Sigmoid colon (tissue), 4 donors: ENCODE data around the gene MET.

Source experiments
- CTCF ChIP-seq, 4 experiments: fragments of 450-650 bp in 3 of 4; fragments of 200-600 bp in 1 of 4; IDR thresholded peaks; one replicate each; pipeline ENCODE4 v1.5.1; 2016 to 2019; ENCODE audit warnings: antibody characterized with exemption in 4 of 4, mild to moderate bottlenecking in 3 of 4, moderate library complexity in 2 of 4
- EP300 ChIP-seq, 4 donors: sonication (generic); formaldehyde crosslinking; IDR thresholded peaks; one replicate each; pipeline ENCODE4 v1.6.1; 2017; ENCODE audit warnings: antibody characterized with exemption in 4 of 4
- POLR2A ChIP-seq, 2 donors: fragments of 450-650 bp; IDR thresholded peaks; one replicate each; pipeline ENCODE4 v1.6.1; 2016; ENCODE audit warnings: antibody characterized with exemption in 2 of 2, mild to moderate bottlenecking in 2 of 2, moderate library complexity in 2 of 2

DNA sequence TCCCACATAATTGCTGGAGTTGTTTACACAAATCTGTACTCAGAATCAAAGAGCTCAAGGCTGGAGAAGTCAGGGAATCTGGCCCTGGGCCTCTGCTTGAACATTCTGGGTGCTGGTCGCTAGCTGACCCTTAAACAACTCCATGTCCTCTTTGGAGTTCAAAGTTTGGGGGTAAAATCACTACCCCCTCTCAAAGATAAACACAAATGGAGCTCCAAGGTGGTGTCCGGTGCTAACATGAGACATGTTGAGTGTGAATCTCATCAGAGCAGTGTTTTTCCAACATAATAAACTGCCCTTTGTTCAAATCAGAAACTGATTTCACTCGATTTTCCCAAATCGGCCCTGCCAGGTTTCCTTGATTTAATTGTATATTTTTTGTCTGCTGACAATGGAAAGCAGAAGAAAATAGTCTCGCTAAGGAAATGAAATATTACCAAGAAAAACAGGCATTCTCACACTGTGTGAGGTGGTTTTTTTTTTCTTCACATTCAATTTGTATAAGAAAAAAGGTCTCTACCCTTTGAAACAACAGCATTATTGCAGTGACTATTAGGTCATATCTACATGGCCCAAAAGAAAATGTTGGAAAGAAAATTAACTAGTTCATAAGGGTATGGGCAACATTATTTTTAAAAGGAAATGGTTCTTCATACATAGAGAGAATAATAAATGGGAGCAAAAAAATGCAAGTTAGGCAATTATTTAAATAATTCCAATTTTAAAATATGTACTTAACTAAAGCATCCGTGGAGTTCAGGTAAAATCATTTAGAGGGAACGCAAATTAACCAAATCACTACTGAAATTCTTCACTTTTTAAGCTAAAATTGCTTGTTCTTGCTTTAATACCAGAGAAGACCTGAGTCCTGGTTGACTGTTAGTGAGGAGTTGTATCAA is 134.3 kb downstream of the MET start:
- TF ChIP-seq EP300 (IDR thresholded peaks at IDR 0.05) = no peak
- no peak for TF ChIP-seq CTCF (IDR thresholded peaks at IDR 0.05)
- no peak for TF ChIP-seq POLR2A (IDR thresholded peaks at IDR 0.05)
